ENCODE measurements around the gene ATP5MC2.
"Not testable (repeated sequence)": the region's sequence is repeated elsewhere in the genome, so short reads cannot be mapped to it uniquely, and the experiment has no call there.

Gene ATP5MC2

DNA sequence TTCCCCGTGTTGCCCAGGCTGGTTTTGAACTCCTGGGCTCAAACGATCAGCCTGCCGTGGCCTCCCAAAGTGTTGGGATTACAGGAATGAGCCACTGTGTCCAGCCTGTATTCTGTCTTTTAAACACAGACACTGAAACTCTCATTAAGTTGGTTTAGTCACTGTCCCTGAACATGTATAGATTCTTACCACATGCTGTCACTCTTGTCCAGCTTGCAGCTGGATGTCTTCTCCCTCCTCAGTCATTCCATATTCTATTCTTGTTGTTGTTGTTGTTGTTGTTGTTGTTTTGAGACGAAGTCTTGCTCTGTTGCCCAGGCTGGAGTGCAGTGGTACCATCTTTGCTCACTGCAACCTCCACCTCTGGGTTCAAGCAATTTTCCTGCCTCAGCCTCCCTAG is 12.3 kb upstream of the ATP5MC2 start:
- DNase-seq, result no peak

DNA sequence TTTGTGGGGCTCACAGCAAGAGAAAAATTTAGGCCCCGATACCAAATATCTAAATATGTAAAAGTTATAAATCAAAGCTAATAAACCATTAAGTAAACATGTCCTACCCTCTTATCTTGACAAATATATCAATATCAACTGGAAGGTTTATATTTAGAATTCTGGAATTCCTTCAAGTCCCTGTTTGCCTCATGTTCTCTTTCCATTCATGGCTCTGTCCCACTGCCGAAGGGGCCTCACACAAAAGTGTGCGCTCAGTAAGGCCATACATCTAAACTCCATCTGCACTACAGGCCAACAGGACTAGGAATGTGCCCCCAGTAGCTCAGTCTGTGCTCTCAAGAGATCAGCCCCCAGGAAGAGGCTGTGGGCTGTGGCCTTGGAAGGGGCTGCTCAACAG is 10.6 kb upstream of the ATP5MC2 start:
- no peak for DNase-seq

DNA sequence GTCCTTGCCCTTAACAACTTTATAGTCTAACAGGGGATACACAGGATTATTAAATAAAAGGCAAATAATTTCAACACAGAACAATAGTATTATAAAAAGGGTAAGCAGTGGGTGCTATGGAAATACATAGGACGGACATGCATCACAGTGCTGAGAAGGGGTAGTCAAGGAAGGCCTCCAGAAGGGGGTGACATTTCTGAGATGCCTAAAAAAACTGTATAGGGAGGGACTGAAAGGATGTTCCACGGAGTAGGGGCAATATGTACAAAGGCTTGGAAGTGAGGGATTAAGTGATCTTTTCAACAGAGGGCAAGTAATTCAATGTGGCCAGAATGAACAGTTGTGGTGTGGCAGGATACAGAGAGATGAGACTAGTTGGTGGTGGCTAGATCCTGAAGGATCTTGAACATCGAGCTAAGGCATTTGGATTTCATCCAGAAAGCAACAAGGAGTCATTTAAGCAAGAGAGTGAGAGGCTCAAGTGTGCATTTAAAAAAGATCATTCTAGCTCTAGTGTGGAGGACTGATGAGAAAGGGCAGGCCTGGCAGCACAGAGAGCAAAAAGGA is 8.9 kb upstream of the ATP5MC2 start:
- DNase-seq, result no peak

DNA sequence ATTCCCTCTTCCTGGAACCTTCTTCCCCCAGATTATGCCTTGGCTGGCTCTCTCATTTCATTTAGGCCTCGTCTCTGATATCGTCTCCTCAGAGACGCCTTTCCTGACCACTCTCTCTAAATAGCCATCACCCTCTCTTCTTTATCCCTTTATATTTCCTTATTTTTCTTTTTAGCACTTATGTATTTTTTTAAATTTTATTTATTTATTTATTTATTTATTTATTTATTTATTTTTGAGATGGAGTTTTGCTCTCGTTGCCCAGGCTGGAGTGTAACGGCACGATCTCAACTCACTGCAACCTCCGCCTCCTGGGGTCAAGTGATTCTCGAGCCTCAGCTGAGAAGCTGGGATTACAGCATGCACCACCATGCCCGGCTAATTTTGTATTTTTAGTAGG is 8.1 kb upstream of the ATP5MC2 start:
- no peak for DNase-seq

DNA sequence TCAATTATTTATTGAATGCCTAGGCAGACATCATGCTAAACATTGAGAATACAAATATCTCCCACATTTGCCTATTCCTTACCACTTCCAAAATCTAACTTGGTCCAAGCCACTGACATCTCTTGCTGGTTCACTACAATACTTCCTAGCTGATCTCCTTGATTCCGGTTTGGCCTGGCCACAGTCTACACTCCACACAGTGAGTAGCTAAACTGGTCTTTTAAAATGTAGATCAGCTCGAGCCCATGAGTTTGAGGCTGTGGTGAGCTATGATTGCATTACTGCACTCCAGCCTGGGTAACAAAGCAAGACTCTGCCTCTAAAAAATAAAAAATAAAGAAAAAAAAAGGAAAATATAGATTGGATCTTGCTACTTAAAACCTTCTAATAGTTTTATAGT is 7.6 kb upstream of the ATP5MC2 start:
- no peak for DNase-seq

DNA sequence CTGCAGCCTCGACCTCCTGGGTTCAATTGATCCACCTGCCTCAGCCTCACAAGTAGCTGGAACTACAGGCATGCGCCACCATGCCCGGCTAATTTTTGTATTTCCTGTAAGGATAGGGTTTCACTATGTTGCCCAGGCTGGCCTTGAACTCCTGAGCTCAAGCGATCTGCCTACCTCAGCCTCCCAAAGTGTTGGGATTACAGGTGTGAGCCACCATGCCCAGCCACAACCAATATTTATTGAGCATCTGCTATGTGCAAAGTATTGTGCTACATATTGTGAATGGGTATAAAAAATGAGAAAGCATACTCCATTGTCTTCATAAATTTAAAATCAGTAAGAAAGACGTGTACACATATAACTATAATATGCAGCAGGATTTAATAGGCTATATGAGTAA is 4.2 kb upstream of the ATP5MC2 start:
- not testable (repeated sequence) for DNase-seq

DNA sequence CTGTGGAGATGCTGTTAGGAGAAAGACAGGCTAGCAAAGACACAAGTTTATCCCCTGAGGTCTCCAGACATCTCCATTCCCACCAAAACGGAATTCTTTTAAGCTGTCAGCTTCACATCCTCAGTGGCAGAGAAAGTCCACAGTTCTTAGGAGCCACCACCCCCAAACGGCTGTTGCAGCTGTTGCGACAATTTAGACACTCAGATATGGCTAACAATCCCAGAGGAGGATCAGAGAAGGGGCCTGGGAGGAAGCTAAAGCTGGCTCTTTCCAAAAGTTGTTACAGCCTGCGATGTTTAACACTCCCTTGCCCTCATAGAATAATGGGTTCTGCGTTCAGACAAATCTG is 1.9 kb upstream of the ATP5MC2 start:
- no peak for DNase-seq

DNA sequence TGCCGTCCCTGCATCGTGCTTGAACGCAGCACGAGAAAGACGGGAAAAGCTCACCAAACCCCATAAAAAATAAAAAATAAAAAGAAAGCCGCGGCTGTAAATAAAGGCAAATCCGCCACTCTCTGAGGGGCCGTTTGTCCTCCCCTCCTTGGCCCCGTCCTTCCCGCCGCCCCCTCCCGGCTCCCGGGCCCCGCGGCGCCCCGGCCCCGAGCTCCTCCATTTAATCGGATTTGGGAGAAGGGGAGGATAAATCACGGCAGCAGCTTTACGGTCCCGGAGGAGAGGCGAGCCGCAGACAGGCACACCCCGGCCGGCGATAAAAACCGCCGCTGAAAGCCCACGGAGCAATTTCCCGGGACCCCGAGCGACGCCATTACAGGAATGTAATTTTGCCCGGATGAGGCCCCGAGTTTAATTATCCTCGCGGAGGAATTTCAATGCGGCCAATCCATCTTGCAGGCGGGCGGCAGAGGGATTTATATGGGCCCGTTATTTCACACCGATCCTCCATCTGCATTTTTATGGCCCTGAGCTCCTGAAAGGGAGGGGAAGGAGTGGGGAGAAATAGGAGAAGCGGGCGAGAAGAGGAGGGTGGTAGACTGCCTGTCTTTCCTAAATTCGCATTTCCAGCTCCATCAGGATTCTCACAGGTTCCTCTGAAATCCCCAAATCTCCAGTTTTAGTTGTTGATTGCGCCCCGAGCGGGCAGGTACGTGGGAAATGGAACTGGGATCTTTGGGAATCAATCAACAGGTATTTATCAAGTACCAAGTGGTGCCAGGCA is 1.3 kb upstream of the ATP5MC2 start:
- no peak for DNase-seq

DNA sequence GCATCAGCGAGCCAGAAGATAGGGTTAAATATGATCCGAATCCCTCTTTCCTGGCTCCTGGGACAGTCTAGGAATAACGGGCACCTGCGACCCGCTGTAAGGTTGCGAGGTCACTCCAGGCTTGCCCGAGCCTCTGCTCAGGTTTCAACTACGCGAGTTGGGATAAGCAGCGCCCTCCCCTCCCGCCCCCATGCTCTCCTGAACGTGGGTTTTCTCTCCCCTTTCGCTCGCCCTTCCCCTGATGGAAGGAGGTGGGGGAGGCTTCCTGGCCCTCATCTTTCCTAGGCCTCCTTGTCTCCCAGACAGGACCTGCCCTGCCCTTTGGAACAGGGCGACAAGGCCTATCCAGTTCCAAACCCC is 753 bp upstream of the ATP5MC2 start:
- DNase-seq, result no peak

DNA sequence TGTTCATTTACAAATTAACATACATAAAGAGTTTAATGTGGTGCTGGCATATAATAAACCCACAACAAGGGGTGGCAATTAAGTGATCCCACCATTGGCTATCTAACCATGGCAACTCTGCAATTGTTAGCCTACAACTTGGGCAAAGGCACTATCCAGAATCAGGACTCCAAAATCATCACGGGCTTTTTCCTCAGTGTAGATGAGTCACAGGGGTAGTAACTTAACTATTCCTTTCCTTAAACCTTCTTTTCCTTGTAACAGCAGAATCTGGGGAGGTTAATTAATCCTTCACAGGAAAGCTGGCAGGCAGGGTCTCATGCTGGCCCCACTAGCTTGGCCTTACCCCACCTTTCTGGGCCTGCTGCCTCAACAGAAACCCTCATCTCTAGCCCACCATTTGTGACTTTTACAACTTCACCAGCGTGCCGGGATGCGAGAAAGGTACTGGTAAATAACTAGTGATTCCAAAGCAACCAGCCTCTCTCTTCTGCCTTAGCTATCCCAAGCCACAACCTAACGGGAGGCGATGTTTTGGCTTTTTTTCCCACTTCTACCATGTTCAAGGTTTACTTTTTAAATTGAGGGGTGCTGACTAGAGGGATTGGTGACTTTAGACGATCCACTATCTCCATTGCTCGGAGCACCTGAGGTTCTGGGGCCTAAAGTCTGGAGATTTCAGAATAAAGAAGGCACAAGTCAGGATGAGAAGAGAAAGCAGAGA is 744 bp downstream of the ATP5MC2 start:
- no peak for DNase-seq

DNA sequence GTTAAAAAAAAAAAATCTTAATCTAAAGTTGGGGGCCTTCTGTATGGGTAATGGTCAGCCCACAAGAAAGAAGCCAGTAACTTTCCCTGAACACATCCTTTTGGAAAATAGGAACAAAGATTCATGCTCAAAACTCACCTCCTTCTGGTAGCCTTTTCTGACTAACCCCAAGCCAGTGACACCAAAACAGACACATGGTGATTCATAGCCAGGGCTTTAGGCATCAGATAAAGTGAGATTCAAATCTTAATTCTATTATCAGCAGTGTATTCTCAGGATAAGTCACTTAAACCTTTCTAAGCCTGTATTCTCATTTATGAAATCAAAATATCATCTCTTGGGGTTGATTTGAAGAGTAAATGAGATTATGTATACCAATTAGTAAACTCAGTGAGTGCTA is 4.9 kb downstream of the ATP5MC2 start:
- DNase-seq, result no peak

DNA sequence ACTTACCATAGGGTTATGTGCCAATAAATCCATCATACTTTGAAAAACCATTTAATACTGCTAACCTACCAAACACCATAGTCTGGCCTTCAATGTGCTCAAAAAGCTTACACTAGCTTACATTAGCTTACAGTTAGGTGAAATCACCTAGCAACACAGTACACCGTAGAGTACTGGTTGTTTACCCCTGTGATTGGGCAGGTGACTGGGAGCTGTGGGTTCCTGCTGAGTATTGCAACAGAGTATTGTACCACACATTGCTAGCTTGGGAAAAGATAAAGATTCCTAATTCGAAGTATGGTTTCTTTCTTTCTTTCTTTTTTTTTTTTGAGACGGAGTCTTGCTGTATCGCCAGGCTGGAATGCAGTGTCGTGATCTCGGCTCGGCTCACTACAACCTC is 5.6 kb downstream of the ATP5MC2 start:
- no peak for DNase-seq

DNA sequence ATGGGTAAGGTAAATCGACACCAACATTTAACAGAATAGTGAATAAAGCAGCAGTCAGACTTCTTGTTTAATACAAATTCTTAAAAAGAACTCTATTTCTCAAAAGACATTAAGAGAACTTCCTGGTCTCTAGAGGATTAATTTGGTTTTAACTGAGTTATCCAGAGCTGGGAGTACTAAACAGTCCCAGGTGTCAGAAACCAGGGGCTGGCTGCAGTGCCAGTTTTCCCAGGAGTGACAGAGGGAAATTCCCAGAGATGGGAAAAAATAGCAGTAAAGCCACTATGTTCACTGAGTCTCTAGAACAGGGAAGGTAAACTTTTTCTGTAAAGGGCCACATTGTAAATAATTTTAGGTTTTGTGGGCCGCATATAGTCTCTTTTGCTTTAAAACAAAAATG is 8.8 kb downstream of the ATP5MC2 start:
- no peak for DNase-seq

DNA sequence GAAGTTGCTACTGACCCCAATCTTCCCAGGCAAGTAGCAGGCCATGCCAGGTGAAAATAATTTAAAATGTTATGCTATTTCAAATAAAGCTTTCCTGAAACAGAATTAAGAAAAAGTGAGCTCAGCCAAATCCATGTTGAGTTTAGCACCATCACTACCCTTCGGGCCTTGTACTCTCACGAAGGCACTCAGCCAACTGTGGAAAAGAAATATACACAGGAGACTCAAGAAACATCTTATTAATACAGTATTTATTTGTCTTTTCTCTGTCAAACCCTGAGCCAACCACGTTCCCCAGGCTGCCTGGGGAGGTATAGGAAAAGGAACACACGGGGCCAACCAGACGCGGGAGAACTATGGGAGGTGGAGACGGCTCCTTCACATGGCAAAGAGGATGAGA is 10.9 kb downstream of the ATP5MC2 start:
- DNase-seq, result no peak

DNA sequence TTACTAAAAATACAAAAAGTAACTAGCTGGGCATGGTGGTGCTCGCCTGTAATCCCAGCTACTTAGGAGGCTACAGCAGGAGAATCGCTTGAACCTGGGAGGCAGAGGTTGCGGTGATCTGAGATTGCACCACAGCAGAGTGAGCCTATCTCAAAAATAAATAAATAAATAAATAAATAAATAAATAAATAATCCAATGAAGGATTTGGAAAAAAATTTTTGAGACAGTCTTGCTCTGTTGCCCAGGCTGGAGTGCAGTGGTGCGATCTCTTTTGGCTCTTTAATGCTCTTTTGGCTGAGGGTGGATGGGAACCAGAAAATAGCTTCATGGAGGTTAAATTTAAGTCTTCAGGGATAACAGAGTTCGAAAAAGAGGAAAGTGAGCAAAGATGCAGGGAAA is 11.7 kb downstream of the ATP5MC2 start:
- no peak for DNase-seq

DNA sequence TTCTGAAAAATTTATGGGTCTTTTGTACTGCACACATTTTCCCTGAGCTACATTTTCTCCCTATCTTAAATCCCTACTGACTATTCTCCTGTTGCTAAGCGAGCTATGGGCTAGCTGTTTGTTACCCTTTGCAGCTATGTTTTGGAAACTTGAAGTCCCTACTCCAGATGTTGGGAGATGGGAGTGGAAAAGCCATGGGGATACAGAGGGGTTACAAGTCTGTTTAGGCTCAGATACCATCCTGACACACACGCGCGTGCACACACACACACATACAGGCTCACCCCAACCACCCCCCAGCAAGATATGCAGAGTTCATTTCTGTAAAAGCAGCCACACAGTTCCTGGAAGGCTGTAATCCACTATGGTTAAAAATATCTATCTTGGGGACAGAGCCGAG is 15.8 kb downstream of the ATP5MC2 start:
- no peak for DNase-seq

DNA sequence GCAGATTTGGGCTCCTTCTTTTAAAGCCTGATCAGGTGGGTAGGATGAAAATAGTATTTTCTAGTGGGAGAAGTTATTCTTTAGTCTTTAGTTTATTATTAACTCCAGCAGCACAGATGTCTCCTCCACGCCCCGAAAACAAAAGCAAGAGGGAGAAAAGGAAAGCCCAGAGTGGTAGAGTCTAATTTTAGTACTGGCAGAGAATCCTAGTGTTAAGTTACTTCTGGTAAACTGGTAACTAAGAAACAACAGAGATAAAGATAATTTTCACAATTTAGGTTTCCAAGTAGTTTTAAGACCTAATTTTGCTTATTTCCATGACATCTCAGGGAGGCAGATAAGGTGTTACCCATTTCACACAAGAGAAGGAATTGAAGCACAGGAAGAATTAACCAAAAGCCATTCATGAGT is 16.3 kb downstream of the ATP5MC2 start:
- DNase-seq, result no peak

DNA sequence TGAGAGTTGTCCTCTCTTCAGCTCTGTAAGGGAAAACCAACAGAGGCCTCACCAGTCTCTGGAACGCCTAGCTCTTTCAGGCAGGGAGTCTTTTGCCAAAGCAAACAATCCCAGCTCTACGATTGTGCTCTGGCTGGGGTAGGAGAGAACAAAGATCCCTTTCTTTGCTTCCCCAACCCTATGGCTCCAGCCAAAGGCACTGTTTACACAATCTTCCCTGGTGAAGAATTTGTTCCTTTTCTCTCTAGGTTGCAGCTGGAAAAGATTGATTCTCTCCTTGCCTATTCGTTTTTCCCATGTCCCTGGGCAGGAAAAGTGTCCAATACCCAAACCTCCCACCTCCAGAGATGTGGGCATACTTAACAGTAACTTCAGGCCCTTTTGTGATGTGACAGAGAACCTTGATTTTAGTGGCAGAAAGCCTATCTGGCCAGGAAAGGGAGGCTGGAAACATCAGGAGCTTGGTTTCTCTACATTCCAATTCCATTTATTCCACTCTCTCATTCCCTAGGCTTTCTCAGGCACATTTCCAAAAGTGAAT is 16.8 kb downstream of the ATP5MC2 start:
- DNase-seq, result no peak

DNA sequence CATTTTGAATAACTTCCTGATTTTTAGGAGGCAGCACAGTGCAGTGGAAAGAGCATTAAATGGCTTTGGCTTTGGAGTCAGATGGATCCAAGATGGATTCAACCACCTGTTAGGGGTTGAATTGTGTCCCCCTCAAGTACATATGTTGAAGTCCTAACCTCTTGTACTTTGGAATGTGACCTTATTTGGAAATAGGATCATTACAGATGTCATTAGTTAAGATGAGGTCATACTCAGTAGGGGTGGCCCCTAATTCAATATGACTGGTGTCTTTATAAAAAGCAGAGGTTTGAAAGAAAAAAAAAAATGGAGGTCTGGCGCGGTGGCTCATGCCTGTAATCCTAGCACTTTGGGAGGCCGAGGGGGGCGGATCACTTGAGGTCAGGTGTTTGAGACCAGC is 18.8 kb downstream of the ATP5MC2 start:
- no peak for DNase-seq

DNA sequence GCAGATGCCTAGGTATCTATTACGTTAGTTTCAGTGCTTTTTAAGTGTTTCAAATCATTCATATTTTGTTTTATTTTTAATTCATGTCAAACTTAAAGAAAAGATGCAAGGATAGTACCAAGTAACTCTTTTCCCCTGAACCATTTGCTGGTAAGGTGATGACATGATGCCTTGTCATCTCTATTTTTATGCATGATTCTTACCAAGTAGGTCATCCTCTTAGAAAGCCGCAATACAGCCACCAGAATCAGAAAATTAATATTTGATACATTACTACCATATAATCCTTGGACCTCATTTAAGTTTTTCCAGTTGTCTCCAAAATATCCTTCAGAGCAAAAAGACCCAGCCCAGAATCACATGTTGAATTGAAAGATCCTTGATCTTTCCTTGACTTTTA is 22.3 kb downstream of the ATP5MC2 start:
- no peak for DNase-seq

DNA sequence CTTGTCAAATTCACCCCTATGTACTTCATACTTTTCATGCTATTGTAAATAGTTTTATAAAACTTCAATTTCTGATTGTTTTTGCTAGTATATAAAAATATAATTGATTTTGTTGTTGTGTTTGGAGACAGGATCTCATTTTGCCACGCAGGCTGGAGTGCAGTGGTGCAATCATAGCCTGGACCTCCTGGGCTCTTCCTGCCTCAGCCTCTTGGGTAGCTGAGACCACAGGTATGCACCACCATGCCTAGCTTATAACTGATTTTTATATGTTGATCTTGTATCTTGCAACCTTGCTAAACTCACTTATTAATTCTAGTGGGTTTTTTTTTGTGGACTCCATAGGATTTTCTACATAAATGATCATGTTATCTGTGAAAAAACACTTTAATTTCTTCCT is 23.5 kb downstream of the ATP5MC2 start:
- no peak for DNase-seq

DNA sequence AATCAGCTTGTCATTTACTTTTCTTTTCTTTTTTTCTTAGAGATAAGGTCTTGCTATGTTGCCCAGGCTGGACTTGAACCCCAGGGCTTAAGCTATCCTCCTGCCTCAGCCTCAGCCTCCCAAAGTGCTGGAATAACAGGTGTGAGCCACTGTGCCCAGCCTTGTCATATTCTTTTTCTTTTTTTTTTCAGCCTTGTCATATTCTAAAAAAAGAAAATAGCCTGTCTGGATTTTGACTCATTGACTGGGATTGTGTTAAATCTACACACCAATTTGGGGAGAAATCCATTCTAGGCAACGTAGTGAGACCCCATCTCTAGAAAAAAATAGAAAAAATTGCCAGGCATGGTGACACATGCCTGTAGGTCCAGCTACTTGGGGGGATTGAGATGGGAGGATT is 24.1 kb downstream of the ATP5MC2 start:
- DNase-seq, result no peak

DNA sequence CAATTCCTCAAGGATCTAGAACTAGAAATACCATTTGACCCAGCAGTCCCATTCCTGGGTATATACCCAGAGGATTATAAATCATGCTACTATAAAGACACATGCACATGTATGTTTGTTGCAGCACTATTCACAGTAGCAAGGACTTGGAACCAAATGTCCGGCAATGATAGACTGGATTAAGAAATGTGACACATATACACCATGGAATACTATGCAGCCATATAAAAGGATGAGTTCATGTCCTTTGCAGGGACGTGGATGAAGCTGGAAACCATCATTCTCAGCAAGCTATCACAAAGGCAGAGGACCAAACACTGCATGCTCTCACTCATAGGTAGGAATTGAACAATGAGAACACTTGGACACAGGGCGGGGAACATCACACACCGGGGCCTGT is 29.6 kb downstream of the ATP5MC2 start:
- DNase-seq, result not testable (repeated sequence)

DNA sequence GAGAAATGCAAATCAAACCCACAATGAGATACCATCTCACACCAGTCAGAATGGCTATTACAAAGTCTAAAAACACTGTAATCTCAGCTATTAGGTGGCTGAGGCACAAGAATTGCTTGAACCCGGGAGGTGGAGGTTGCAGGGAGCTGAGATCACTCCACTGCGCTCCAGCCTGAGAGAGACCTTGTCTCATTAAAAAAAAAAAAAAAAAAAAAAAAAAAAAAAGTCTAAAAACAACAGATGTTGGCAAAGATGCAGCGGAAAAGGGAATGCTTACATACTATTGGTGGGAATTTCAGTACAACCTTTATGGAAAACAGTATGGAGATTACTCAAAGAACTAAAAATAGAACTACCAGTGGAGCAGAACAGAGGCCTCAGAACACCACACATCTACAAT is 30.7 kb downstream of the ATP5MC2 start:
- DNase-seq, result no peak

Data from cerebellar nuclear complex (tissue), 1 donor.